ENCODE results near the gene SLC9A9.

SLC9A9 gene

GRCh38 chr3:143237077-143237627 is 611.1 kb downstream of the SLC9A9 start:
- H3K4me3 ChIP-seq (ENCODE audit: low read depth, low read length), result no peak overlapping the region
- no peak for DNase-seq (ENCODE audit: low read depth)
- TF ChIP-seq MYC (IDR thresholded peaks at IDR 0.05; ENCODE audit: low read depth, low read length) (no peak), CTCF (IDR thresholded peaks at IDR 0.05; ENCODE audit: low read depth, low read length) (no peak), POLR2A (IDR thresholded peaks at IDR 0.05; ENCODE audit: extremely low read depth, insufficient read length) (no peak), MAX (IDR thresholded peaks at IDR 0.05; ENCODE audit: low read depth, low read length) (no peak)

GRCh38 chr3:143236226-143236964 is 611.9 kb downstream of the SLC9A9 start:
- no peak for TF ChIP-seq MYC (IDR thresholded peaks at IDR 0.05; ENCODE audit: low read depth, low read length)
- H3K4me3 ChIP-seq (ENCODE audit: low read depth, low read length), result no peak overlapping the region
- peak; percentile 52 for DNase-seq (ENCODE audit: low read depth)

- no peak for TF ChIP-seq MYC (IDR thresholded peaks at IDR 0.05; ENCODE audit: low read depth, low read length)
- no peak for TF ChIP-seq POLR2A (IDR thresholded peaks at IDR 0.05; ENCODE audit: extremely low read depth, insufficient read length)
- TF ChIP-seq MAX (IDR thresholded peaks at IDR 0.05; ENCODE audit: low read depth, low read length), result no peak
- no peak for TF ChIP-seq CTCF (IDR thresholded peaks at IDR 0.05; ENCODE audit: low read depth, low read length)
- H3K4me3 ChIP-seq (ENCODE audit: low read depth, low read length), result no peak overlapping the region
- no peak for DNase-seq (ENCODE audit: low read depth)
These were observed 612.6 kb downstream of the SLC9A9 start for GRCh38 chr3:143235614-143236204.

- no peak for TF ChIP-seq MYC (IDR thresholded peaks at IDR 0.05; ENCODE audit: low read depth, low read length)
- TF ChIP-seq CTCF (IDR thresholded peaks at IDR 0.05; ENCODE audit: low read depth, low read length), result no peak
- TF ChIP-seq POLR2A (IDR thresholded peaks at IDR 0.05; ENCODE audit: extremely low read depth, insufficient read length), result no peak
- no peak for TF ChIP-seq MAX (IDR thresholded peaks at IDR 0.05; ENCODE audit: low read depth, low read length)
- H3K4me3 ChIP-seq (ENCODE audit: low read depth, low read length), result no peak overlapping the region
- no peak for DNase-seq (ENCODE audit: low read depth)
These were observed 613.7 kb downstream of the SLC9A9 start for GRCh38 chr3:143234526-143234925.

- TF ChIP-seq MAX (IDR thresholded peaks at IDR 0.05; ENCODE audit: low read depth, low read length), result no peak
- TF ChIP-seq MYC (IDR thresholded peaks at IDR 0.05; ENCODE audit: low read depth, low read length), result no peak
- TF ChIP-seq CTCF (IDR thresholded peaks at IDR 0.05; ENCODE audit: low read depth, low read length), result no peak
- TF ChIP-seq POLR2A (IDR thresholded peaks at IDR 0.05; ENCODE audit: extremely low read depth, insufficient read length), result no peak
- no peak for DNase-seq (ENCODE audit: low read depth)
- H3K4me3 ChIP-seq (ENCODE audit: low read depth, low read length), result no peak overlapping the region
These were observed 615.3 kb downstream of the SLC9A9 start for GRCh38 chr3:143232981-143233380.

GRCh38 chr3:143228405-143228804 is 619.9 kb downstream of the SLC9A9 start:
- H3K4me3 ChIP-seq (ENCODE audit: low read depth, low read length), result no peak overlapping the region
- DNase-seq (ENCODE audit: low read depth), result no peak
- TF ChIP-seq MYC (IDR thresholded peaks at IDR 0.05; ENCODE audit: low read depth, low read length) (no peak), CTCF (IDR thresholded peaks at IDR 0.05; ENCODE audit: low read depth, low read length) (no peak), POLR2A (IDR thresholded peaks at IDR 0.05; ENCODE audit: extremely low read depth, insufficient read length) (no peak), MAX (IDR thresholded peaks at IDR 0.05; ENCODE audit: low read depth, low read length) (no peak)

All from NB4 (cell line).